K562 (cell line): ENCODE data around the gene SIT1. TPM values are rescaled to one million over a fixed set of nuclear protein-coding genes. Genes with fewer than 3 reads are reported as not detected.

Experiments used
- ATAC-seq: fragments of 200-7000 bp; cut with Tn5 transposase; 3 replicates; pipeline ENCODE4 v1.9.1; 2020; ENCODE audit warnings: moderate library complexity
- BruUV-seq: library from RNA; stranded (reverse); fragments of 400-500 nt; replicated peaks from 2 replicates; lab custom pipeline; 2021; lab: Mats Ljungman, UMichigan
- CTCF ChIA-PET: fragments of 300-600 bp; formaldehyde crosslinking; extraction: SDS; loops from one replicate; lab custom pipeline; 2021; ENCODE audit warnings: low intra/inter-chr PET ratio; lab: Yijun Ruan, JAX
- POLR2A ChIA-PET: fragments of 300-600, 350-650 bp; sonication (Branson Sonifier 250); formaldehyde crosslinking; extraction: SDS; loops from one replicate; lab custom pipeline; 2021; ENCODE audit warnings: antibody characterized with exemption, inconsistent platforms; lab: Yijun Ruan, JAX
- DNase-seq, 4 experiments: peaks; one replicate each; pipeline versions ENCODE4 v3.0.0 to v3.0.0-alpha.2; 2011 to 2018; ENCODE audit warnings: low spot score in 3 of 4, mixed read lengths in 3 of 4; ENCODE audit errors: extremely low read depth in 1 of 4
- FAIRE-seq: peaks from 2 replicates; lab custom pipeline; 2011; peaks lifted over from hg19 to GRCh38; lab: Jason Lieb, UNC
- H2AFZ ChIP-seq: 2 replicates; pipeline ENCODE4 v1.6.0; 2011; ENCODE audit warnings: low read depth, low read length, control low read depth, inconsistent platforms
- H3K27ac ChIP-seq: fragments of 200-600 bp; 3 replicates; pipeline ENCODE4 v1.8.0; 2011; ENCODE audit warnings: low read depth, mild to moderate bottlenecking, control low read depth, inconsistent platforms, low read length, moderate library complexity, mixed read lengths; ENCODE audit errors: extremely low read depth
- H3K27me3 ChIP-seq, 2 experiments: fragments of 300-600 bp in 1 of 2; 2 replicates in 1 of 2; 3 replicates in 1 of 2; pipeline versions ENCODE4 v1.6.0 to v1.8.0; 2011; ENCODE audit warnings: inconsistent platforms in 2 of 2, low read length in 2 of 2, mild to moderate bottlenecking in 1 of 2, mixed read lengths in 1 of 2, moderate library complexity in 1 of 2; ENCODE audit not compliant: control insufficient read depth in 2 of 2, insufficient read depth in 2 of 2
- H3K36me3 ChIP-seq: fragments of 300-600 bp; 3 replicates; pipeline ENCODE4 v1.8.0; 2011; ENCODE audit warnings: mild to moderate bottlenecking, low read length, inconsistent platforms; ENCODE audit not compliant: control insufficient read depth, insufficient read depth
- H3K4me1 ChIP-seq, 2 experiments: fragments of 200-600 bp in 1 of 2; replicated peaks in 1 of 2; 2 replicates in 1 of 2; 3 replicates in 1 of 2; pipeline versions ENCODE4 v1.5.1 to v1.8.0; 2011; ENCODE audit warnings: inconsistent platforms in 2 of 2, low read length in 2 of 2, mild to moderate bottlenecking in 1 of 2, mixed read lengths in 1 of 2, moderate library complexity in 1 of 2; ENCODE audit not compliant: control insufficient read depth in 2 of 2, insufficient read depth in 2 of 2
- H3K4me2 ChIP-seq: 2 replicates; pipeline ENCODE4 v1.6.1; 2011; ENCODE audit warnings: low read length, control low read depth, inconsistent platforms, mixed read lengths; ENCODE audit not compliant: insufficient read depth
- H3K4me3 ChIP-seq: fragments of 200-600 bp; sonication (generic), shearing (Covaris generic); 2 replicates; pipeline ENCODE4 v1.5.1; 2016; ENCODE audit warnings: control low read depth, inconsistent platforms
- H3K79me2 ChIP-seq: fragments of 200-600 bp; 3 replicates; pipeline ENCODE4 v1.8.0; 2011; ENCODE audit warnings: low read length, inconsistent platforms; ENCODE audit not compliant: control insufficient read depth, insufficient read depth
- H3K9ac ChIP-seq, 2 experiments: 2 replicates each; pipeline versions ENCODE4 v1.6.0 to v1.6.1; 2011; ENCODE audit warnings: low read depth in 2 of 2, low read length in 2 of 2, control low read depth in 1 of 2, inconsistent platforms in 1 of 2, mild to moderate bottlenecking in 1 of 2, mixed read lengths in 1 of 2; ENCODE audit not compliant: insufficient read depth in 1 of 2
- H3K9me1 ChIP-seq: one replicate; pipeline ENCODE4 v1.6.0; 2011; ENCODE audit warnings: inconsistent platforms, mild to moderate bottlenecking, low read length, moderate library complexity; ENCODE audit not compliant: control insufficient read depth, insufficient read depth
- H3K9me3 ChIP-seq: replicated peaks from 2 replicates; pipeline ENCODE4 v1.5.1; 2011; ENCODE audit warnings: low read depth, low read length, inconsistent platforms; ENCODE audit not compliant: control insufficient read depth, insufficient read depth
- H4K20me1 ChIP-seq: replicated peaks from 2 replicates; pipeline ENCODE4 v1.6.1; 2011; ENCODE audit warnings: low read length, inconsistent platforms, mixed read lengths; ENCODE audit not compliant: control insufficient read depth, insufficient read depth
- BACH1 ChIP-seq: fragments of 200-800 bp; sonication (Bioruptor generic); IDR thresholded peaks from 2 replicates; pipeline ENCODE4 v1.6.1; 2016; ENCODE audit warnings: missing genetic modification characterization, missing compliant biosample characterization
- E2F8 ChIP-seq: fragments of 450-650 bp; IDR thresholded peaks from 2 replicates; pipeline ENCODE4 v1.7.1; 2018; ENCODE audit warnings: mild to moderate bottlenecking, low read depth; ENCODE audit not compliant: partially characterized antibody
- MLLT1 ChIP-seq, 2 experiments: fragments of 450-650 bp; IDR thresholded peaks; 2 replicates each; pipeline ENCODE4 v1.6.1; 2016
- MLX ChIP-seq, 2 experiments: fragments of 450-650 bp in 1 of 2; sonication (generic) in 1 of 2; formaldehyde crosslinking; conservative IDR thresholded peaks; 2 replicates each; pipeline versions ENCODE4 v1.4.0 to v1.8.1; 2020 to 2022; ENCODE audit warnings: mild to moderate bottlenecking in 1 of 2, missing genetic modification reagents in 1 of 2
- MXI1 ChIP-seq: IDR thresholded peaks from 2 replicates; pipeline ENCODE4 v1.6.1; 2011; ENCODE audit warnings: low read depth, mild to moderate bottlenecking, improper control_type of control experiment, low read length
- NCOA4 ChIP-seq: fragments of 450-650 bp; IDR thresholded peaks from 2 replicates; pipeline ENCODE4 v1.6.1; 2018; ENCODE audit warnings: mild to moderate bottlenecking; ENCODE audit not compliant: partially characterized antibody
- NR2C1 ChIP-seq, 2 experiments: fragments of 450-650 bp; IDR thresholded peaks; 2 replicates each; pipeline ENCODE4 v1.6.1; 2017; ENCODE audit warnings: mild to moderate bottlenecking in 2 of 2, antibody characterized with exemption in 1 of 2, inconsistent platforms in 1 of 2, missing compliant biosample characterization in 1 of 2, missing genetic modification characterization in 1 of 2
- NR2F6 ChIP-seq: fragments of 450-650 bp; formaldehyde crosslinking; IDR thresholded peaks from 2 replicates; pipeline ENCODE4 v1.4.0; 2020; ENCODE audit warnings: mild to moderate bottlenecking
- PATZ1 ChIP-seq: fragments of 250-450 bp; sonication (Bioruptor Pico); IDR thresholded peaks from 2 replicates; pipeline ENCODE4 v1.5.0; 2020; ENCODE audit warnings: mild to moderate bottlenecking, borderline replicate concordance
- PHF21A ChIP-seq: fragments of 450-650 bp; IDR thresholded peaks from 2 replicates; pipeline ENCODE4 v1.6.1; 2017; ENCODE audit warnings: low read depth, borderline replicate concordance
- SAP30 ChIP-seq: fragments of 200-600 bp; sonication (generic); IDR thresholded peaks from 2 replicates; pipeline ENCODE4 v1.6.1; 2012; ENCODE audit warnings: borderline replicate concordance, low read depth, mild to moderate bottlenecking, moderate library complexity, low read length, control low read depth, inconsistent platforms; ENCODE audit not compliant: insufficient read depth, poor library complexity, severe bottlenecking
- THRAP3 ChIP-seq: fragments of 450-650 bp; IDR thresholded peaks from 2 replicates; pipeline ENCODE4 v1.6.1; 2016; ENCODE audit warnings: mild to moderate bottlenecking, inconsistent platforms, borderline replicate concordance
- ZNF133 ChIP-seq: fragments of 250-450 bp; sonication (Bioruptor Pico); IDR thresholded peaks from 2 replicates; pipeline ENCODE4 v1.4.0; 2020; ENCODE audit warnings: mild to moderate bottlenecking
- ZNF282 ChIP-seq: sonication (generic); formaldehyde crosslinking; IDR thresholded peaks from 2 replicates; pipeline ENCODE4 v1.8.1; 2023; ENCODE audit warnings: missing genetic modification reagents
- ZNF408 ChIP-seq: fragments of 250-450 bp; sonication (Bioruptor Pico); IDR thresholded peaks from 2 replicates; pipeline ENCODE4 v1.4.0; 2020; ENCODE audit warnings: low read depth, mild to moderate bottlenecking, moderate library complexity
- WGBS: fragments of 100-300 bp; shearing (Covaris generic); methylation state at CpG from one replicate; pipeline ENCODE4 v1.1.6; 2016; ENCODE audit warnings: low coverage, mixed read lengths; ENCODE audit not compliant: insufficient coverage; ENCODE audit errors: missing lambda C conversion rate; 5-methylcytosine and 5-hydroxymethylcytosine counted together
- in situ Hi-C: fragments of 300-500 bp; cut with MboI; formaldehyde crosslinking; loops from 4 replicates; pipeline ENCODE4 v1.15.0; 2018; ENCODE audit warnings: inconsistent platforms, mixed read lengths
- intact Hi-C: fragments of 100-400 bp; cut with micrococcal nuclease; formaldehyde crosslinking; loops from 2 replicates; pipeline ENCODE4 v1.14.2; 2022
- polyA plus RNA-seq, 8 experiments: library from polyadenylated mRNA; depleted of rRNA in 4 of 8; stranded (reverse) in 5 of 8; unstranded in 3 of 8; fragments of >200 nt; fragmentation: Nextera tagmentation in 2 of 8; fragmentation: Illumina TruSeq in 1 of 8; extraction: Ambion mirVana in 2 of 8; extraction: Trizol in 1 of 8; gene quantifications; 2 replicates each; pipeline versions ENCODE4 v1.2.1 to v1.2.3, GENCODE V29; 2011 to 2014; ENCODE audit warnings: inconsistent platforms in 1 of 8, missing spikeins in 1 of 8
- total RNA-seq, 7 experiments: library from RNA; depleted of rRNA in 6 of 7; stranded (reverse); fragments of >200 nt in 6 of 7; fragmentation: Illumina TruSeq in 2 of 7; extraction: Trizol in 2 of 7; gene quantifications; 2 replicates each; pipeline versions ENCODE4 v1.2.1 to v1.2.3, GENCODE V29; 2011 to 2021; ENCODE audit warnings: low replicate concordance in 1 of 7

SIT1 gene
- total and polyA plus RNA-seq, 9 of the 15 experiments (the other 6 are each of a cell fraction or from before 2014, with no cell fraction given), result not detected

- no peak for ATAC-seq
- Histone ChIP-seq H3K36me3 (peaks cover 21% of the 10 kb centered on the region; the same call in 2 of the 3 replicates), H3K9me1 (no peaks in the 10 kb centered on the region), H3K9me3 (no peaks in the 10 kb centered on the region), H3K9ac (no peak overlapping the region), H3K4me3 (no peak overlapping the region), H2AFZ (peak overlapping the region; percentile 33; the same call in 1 of the 2 replicates), H4K20me1 (no peaks in the 10 kb centered on the region), H3K79me2 (peaks cover 18% of the 10 kb centered on the region), H3K4me2 (no peak overlapping the region), H3K27ac (no peak overlapping the region), H3K4me1 (peaks cover 13 to 17% of the 10 kb centered on the region in 2 experiments), H3K27me3 (no peaks in the 10 kb centered on the region)
- in situ Hi-C loops (no loop called here), intact Hi-C loops (loop anchor here (10.0 kb wide), 1 partner anchor 148 kb away; the partner anchor contains the start of genes HINT2 and SPAG8)
- no TSS peak for BruUV-seq
- DNase-seq, result no peak
- no peak for FAIRE-seq
- CTCF ChIA-PET, result no interaction called here
- WGBS, result 86% methylated on average over 4 of the region's 5 CpGs
- POLR2A ChIA-PET, result interaction anchor here (1.2 kb wide), 1 partner anchor 9 kb away, joined by 4 read pairs; the partner anchor contains the start of genes CCDC107 and RMRP
- TF ChIP-seq E2F8 (no peak), ZNF133 (CRISPR knock-in tag) (no peak), PHF21A (no peak), ZNF408 (no peak), MXI1 (no peak), NR2F6 (CRISPR knock-in tag) (no peak), THRAP3 (no peak), NCOA4 (no peak), BACH1 (tag) (no peak), ZNF282 (CRISPR knock-in tag) (no peak), SAP30 (no peak), MLLT1 (IDR thresholded peaks at IDR 0.05) (no peak), MLX (CRISPR knock-in tag; conservative IDR thresholded peaks at IDR 0.05) (no peak), NR2C1 (IDR thresholded peaks at IDR 0.05) (no peak), NR2C1 (tag; IDR thresholded peaks at IDR 0.05) (no peak), PATZ1 (CRISPR knock-in tag) (no peak)
Measured at GRCh38 chr9:35666549-35666948, 15.8 kb upstream of the SIT1 start.
